ENCODE results near the gene TMEM86B. TPM values are rescaled to one million over a fixed set of nuclear protein-coding genes. Genes with fewer than 3 reads are reported as not detected.

Gene TMEM86B
- total and polyA plus RNA-seq, 12 donors: 0.20 to 47.8 (median 4.3) TPM

GRCh38 chr19:55248704-55249103, 20.1 kb upstream of the TMEM86B start:
- peaks cover 0 to 39% of the 10 kb centered on the region in 2 donors for H3K36me3 ChIP-seq (replicated peaks in 1 of 2)
- H3K27me3 ChIP-seq: no peaks in the 10 kb centered on the region
- peak overlapping the region in 2 of 5 donors; percentile 9 to 66 for H3K27ac ChIP-seq
- H3K4me1 ChIP-seq (replicated peaks in 1 of 2): peaks cover 11 to 53% of the 10 kb centered on the region in 2 donors
- TF ChIP-seq CTCF (IDR thresholded peaks at IDR 0.05) (no peak), POLR2A (IDR thresholded peaks at IDR 0.05) (no peak)
- no peak overlapping the region for H3K4me3 ChIP-seq
- intact Hi-C loops (cut with DNase I): no loop called here
- whole genome bisulfite sequencing, 4 donors: 72 to 94% (median 79%) methylated on average over 6 to 9 of the region's 9 CpGs
- no peaks in the 10 kb centered on the region for H3K9me3 ChIP-seq (replicated peaks in 1 of 3)
- no peak for DNase-seq

GRCh38 chr19:55248166-55248675, 19.7 kb upstream of the TMEM86B start:
- WGBS, 4 donors: 58 to 77% (median 59%) methylated on average over 6 to 10 of the region's 10 CpGs
- peaks cover 11 to 49% of the 10 kb centered on the region in 2 donors for H3K4me1 ChIP-seq (replicated peaks in 1 of 2)
- no peaks in the 10 kb centered on the region for H3K27me3 ChIP-seq
- intact Hi-C loops (cut with DNase I): no loop called here
- H3K27ac ChIP-seq: peak overlapping the region in 2 of 5 donors; percentile 9 to 66
- H3K36me3 ChIP-seq (replicated peaks in 1 of 2): peaks cover 0 to 44% of the 10 kb centered on the region in 2 donors
- H3K4me3 ChIP-seq: no peak overlapping the region
- DNase-seq: peak in 1 of 7 donors; percentile 76
- TF ChIP-seq POLR2A (IDR thresholded peaks at IDR 0.05) (no peak), CTCF (IDR thresholded peaks at IDR 0.05) (no peak)
- no peaks in the 10 kb centered on the region for H3K9me3 ChIP-seq (replicated peaks in 1 of 3)

GRCh38 chr19:55247621-55248099, 19.1 kb upstream of the TMEM86B start:
- Histone ChIP-seq H3K4me1 (replicated peaks in 1 of 2) (peaks cover 7 to 43% of the 10 kb centered on the region in 2 donors), H3K36me3 (replicated peaks in 1 of 2) (peaks cover 0 to 49% of the 10 kb centered on the region in 2 donors), H3K27ac (peak overlapping the region in 2 of 5 donors; percentile 8 to 66), H3K27me3 (no peaks in the 10 kb centered on the region), H3K4me3 (no peak overlapping the region), H3K9me3 (replicated peaks in 1 of 3) (no peaks in the 10 kb centered on the region)
- no peak for TF ChIP-seq CTCF (IDR thresholded peaks at IDR 0.05)
- TF ChIP-seq POLR2A (IDR thresholded peaks at IDR 0.05): no peak
- intact Hi-C loops (cut with DNase I): no loop called here
- DNase-seq: peak in 3 of 7 donors; percentile 13 to 78 (median 17)
- 45 to 56% (median 47%) methylated on average over 5 to 10 of the region's 10 CpGs for WGBS, 4 donors

- TF ChIP-seq CTCF (IDR thresholded peaks at IDR 0.05) (no peak), POLR2A (IDR thresholded peaks at IDR 0.05) (no peak)
- H3K4me3 ChIP-seq: no peak overlapping the region
- no peaks in the 10 kb centered on the region for H3K27me3 ChIP-seq
- peaks cover 0 to 58% of the 10 kb centered on the region in 2 donors for H3K36me3 ChIP-seq (replicated peaks in 1 of 2)
- H3K9me3 ChIP-seq (replicated peaks in 1 of 3): no peaks in the 10 kb centered on the region
- peak overlapping the region in 1 of 5 donors; percentile 66 for H3K27ac ChIP-seq
- H3K4me1 ChIP-seq (replicated peaks in 1 of 2): peaks cover 3 to 34% of the 10 kb centered on the region in 2 donors
- 88 to 91% (median 90%) methylated on average over 29 to 40 of the region's 40 CpGs for WGBS, 4 donors
- intact Hi-C loops (cut with DNase I): no loop called here
- DNase-seq: peak in 2 of 7 donors; percentile 13 to 20
These were observed 18.2 kb upstream of the TMEM86B start for GRCh38 chr19:55246462-55247451.

All from adrenal gland (tissue), 12 donors.